GM18907 (cell line): ENCODE data around the gene AEBP1.

ENCODE experiments used
- ATAC-seq: cut with Tn5 transposase; IDR thresholded peaks from one replicate; pipeline ENCODE4 v1.9.1; 2021; ENCODE audit warnings: mild to moderate bottlenecking, moderate library complexity; ENCODE audit not compliant: unreplicated experiment

AEBP1 gene

DNA sequence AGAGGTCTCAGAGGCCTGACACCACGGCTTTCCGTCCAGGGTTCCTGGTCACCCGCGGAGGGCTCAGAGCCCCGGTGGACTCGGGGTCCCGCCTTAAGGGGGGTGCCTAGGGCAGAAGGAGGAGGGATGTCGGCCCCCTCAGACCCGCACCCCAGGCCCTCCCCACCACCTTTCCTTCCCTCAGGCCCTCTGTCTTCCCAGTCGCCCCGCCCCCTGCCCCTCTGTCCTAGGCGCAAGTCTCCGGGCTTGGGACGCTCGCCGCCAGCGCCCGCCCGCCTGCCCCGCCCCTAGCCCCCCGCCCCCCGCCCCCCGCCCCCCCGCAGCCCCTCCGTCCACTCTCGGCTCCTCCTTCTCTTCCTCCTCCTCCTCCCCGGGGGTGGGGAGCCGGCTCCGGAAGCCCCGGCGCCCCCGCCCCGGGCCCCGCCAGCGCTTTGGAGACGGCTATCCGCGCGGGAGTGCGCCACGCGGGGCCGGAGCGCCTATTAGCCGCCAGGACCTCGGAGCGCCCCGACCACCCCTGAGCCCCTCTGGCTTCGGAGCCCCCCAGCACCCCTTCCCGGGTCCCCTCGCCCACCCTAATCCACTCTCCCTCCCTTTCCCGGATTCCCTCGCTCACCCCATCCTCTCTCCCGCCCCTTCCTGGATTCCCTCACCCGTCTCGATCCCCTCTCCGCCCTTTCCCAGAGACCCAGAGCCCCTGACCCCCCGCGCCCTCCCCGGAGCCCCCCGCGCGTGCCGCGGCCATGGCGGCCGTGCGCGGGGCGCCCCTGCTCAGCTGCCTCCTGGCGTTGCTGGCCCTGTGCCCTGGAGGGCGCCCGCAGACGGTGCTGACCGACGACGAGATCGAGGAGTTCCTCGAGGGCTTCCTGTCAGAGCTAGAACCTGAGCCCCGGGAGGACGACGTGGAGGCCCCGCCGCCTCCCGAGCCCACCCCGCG is at the start of gene AEBP1:
TSS of gene AEBP1 (plus strand) at position 423 of the 937 bp plus-strand sequence. CDS start at position 744, 321 bp downstream.
- no peak for ATAC-seq

DNA sequence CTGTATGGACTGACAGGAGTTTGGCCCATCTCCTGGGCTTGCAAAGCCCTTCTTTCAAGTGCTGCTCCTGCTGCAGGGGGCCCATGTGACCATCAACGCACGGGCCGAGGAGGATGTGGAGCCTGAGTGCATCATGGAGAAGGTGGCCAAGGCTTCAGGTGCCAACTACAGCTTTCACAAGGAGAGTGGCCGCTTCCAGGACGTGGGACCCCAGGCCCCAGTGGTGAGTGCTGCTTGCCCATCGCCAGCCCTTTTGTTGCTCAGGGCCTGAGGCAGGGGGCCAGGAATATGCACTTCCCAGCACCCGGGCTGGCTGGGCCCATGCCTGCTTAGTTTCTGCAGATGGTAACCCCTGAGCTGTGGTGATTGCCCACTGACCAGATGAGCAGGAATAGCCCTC is 47.5 kb upstream of the AEBP1 start:
- ATAC-seq = no peak

DNA sequence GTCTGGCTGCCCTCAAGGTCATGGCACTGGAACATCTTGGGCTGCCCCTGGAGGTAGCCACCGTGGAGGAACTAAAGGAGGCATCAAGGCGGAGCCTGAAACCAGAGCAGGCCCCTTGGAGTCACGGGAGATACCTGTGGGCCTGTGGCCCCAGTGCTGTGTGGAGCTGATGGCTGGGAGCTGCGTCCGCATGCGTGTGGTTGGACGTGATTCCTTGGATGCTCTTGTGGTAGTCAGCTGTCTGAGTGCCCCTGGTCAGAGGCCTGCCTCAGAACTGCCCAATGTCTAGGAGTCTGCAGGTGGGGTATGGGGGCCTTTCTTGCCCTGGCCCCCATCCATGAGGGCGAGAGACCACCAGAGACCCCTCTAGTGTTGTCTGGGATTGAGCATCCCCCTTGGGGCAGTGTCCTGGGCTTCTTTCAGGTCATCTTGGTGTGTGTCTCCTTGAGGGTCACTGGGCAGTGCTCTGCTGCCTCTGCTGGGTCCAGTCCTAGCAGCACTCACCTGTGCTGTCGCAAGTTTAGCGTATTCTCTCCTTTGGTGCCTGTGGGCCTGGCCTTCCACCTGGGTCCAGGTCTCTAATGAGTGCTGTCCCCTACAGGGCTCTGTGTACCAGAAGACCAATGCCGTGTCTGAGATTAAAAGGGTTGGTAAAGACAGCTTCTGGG is 46.8 kb upstream of the AEBP1 start:
- ATAC-seq = no peak

DNA sequence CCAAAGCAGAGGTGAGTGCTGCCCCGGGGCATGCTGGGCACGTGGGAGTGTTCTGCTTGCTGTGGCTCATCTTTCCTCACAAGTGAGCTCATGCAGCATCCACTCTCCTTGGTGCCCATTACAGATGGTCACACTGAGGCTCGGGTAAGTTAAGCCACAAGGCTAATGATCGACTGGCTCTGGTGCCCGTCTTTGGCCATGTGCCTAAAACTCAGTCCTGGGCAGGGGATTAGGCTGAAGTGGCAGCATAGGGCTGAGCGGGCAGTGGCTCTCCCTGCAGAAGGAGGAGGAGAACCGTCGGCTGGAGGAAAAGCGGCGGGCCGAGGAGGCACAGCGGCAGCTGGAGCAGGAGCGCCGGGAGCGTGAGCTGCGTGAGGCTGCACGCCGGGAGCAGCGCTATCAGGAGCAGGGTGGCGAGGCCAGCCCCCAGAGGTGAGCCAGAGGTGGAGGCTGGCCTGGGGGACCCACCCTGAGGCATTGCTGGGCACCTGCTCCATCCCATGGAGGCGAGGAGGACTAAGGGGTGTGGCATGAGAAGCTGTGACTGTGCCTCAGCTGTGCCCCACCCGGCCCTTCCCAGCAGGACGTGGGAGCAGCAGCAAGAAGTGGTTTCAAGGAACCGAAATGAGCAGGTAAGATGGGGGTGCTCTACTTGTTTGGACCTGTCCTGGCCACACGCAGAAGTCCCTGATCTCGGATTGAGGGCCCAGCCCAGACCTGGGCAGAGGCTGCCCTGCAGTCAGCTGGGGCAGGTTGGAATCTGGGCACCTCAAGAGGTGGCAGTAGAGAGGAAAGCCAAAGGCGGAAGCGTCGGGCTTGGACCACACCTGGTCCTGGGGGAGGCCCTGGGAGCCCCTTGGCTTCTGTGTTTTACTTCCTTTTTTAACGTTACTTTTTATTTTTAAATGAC is 46.0 kb upstream of the AEBP1 start:
- ATAC-seq = no peak

DNA sequence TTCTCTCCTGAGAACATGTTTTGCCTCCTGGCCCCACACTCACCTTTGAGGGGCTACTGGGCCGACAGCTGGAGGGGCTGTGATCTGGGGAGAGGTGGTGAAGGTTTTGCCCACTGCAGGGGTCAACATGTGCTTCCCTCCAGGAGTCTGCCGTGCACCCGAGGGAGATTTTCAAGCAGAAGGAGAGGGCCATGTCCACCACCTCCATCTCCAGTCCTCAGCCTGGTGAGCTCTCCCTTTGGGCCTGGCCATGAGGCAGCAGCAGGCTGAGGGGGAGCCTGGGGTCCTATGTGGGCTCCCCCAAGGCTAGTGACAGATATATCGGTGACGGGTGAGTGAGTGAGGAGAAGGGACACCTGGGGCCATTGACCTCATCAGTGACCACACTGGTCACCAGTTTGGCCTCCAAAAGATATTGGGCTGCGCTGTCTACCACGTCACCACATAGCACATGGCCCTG is 45.4 kb upstream of the AEBP1 start:
- no peak for ATAC-seq

DNA sequence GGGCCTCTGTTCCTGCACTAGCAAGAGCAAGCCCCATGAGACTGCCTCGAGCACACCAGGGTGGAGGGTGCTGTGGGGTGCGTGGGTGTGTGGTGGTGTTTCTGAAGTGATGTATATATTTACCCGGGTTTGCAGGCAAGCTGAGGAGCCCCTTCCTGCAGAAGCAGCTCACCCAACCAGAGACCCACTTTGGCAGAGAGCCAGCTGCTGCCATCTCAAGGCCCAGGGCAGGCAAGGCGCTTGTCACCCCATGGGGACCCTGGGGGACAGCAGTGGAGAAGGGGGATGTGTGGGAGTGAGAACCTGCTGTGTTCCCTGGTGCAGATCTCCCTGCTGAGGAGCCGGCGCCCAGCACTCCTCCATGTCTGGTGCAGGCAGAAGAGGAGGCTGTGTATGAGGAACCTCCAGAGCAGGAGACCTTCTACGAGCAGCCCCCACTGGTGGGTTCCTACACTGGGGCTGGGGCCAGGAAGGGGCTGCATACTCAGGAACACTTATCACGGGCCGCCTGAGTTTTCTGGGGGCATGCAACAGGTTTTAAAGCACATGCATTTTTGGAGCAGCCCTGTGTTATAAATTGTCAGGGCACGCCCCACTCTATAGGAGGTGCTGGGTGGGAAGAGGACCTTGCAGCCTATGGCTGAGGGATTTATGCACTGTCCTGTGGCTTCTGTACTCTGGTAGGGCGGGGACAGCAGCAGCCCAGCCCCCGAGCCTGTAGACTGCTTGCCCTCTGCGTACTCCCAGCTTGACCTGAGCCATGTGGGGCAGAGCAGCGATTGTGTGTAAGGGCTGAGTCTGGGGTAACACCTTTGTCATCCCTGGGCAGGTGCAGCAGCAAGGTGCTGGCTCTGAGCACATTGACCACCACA is 44.7 kb upstream of the AEBP1 start:
- ATAC-seq = no peak

DNA sequence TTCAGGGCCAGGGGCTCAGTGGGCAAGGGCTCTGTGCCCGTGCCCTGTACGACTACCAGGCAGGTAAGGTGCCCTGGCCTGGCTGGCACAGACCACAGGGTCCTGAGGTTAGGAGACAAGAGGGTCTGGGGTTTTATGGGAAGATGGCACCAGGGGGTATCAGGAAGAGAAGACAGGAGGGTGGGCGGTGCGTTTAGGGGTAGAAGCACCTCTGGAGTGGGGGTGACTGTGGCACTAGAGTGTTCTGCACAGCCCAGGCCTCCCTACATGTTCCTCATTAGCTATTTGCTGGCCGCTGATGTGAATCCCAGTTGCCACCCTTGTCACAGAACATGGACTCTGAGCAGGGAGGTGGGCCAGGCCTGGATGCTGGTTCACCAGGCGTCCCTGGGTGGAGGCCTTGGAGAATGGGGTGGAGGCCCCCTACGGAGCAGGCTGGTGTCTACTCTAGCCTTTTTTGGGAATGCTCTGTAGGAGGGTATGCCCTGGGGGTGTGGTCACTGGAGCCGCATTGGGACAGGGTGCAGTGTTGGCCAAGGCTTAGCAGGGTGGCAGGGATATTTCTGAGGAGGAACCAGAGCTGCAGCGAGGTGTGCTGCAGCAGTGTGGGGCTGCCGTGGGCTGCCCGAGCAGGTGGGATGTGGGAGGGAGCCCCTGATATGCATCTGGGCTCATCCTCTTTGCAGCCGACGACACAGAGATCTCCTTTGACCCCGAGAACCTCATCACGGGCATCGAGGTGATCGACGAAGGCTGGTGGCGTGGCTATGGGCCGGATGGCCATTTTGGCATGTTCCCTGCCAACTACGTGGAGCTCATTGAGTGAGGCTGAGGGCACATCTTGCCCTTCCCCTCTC is 43.8 kb upstream of the AEBP1 start:
- no peak for ATAC-seq

DNA sequence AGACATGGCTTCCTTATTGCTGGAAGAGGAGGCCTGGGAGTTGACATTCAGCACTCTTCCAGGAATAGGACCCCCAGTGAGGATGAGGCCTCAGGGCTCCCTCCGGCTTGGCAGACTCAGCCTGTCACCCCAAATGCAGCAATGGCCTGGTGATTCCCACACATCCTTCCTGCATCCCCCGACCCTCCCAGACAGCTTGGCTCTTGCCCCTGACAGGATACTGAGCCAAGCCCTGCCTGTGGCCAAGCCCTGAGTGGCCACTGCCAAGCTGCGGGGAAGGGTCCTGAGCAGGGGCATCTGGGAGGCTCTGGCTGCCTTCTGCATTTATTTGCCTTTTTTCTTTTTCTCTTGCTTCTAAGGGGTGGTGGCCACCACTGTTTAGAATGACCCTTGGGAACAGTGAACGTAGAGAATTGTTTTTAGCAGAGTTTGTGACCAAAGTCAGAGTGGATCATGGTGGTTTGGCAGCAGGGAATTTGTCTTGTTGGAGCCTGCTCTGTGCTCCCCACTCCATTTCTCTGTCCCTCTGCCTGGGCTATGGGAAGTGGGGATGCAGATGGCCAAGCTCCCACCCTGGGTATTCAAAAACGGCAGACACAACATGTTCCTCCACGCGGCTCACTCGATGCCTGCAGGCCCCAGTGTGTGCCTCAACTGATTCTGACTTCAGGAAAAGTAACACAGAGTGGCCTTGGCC is 43.0 kb upstream of the AEBP1 start:
- ATAC-seq = no peak

DNA sequence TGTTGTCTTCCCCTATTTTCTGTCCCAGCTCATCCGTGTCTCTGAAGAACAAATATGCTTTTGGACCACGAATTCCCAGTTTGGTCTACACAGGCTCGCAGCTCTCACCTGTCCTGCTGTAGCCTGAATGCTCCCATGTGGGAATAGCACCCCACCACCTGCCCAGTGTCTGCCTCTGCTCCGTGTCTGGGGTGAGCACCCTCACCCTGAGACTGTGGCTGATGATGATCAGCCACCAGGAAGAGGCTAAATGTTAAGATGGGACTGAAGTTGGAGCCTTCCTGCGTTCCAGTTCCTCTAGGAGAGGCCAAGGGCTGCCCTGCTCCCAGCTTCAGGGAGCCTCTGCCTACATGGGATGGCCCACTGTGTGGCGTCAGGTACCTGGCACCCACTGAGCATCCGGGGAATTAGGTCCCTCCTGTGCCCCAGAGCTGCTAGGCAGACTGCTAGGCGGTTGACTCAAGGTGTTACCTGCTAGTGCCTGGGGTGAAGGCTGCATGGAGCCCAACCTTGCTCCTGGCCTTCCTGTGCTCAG is 42.4 kb upstream of the AEBP1 start:
- no peak for ATAC-seq

DNA sequence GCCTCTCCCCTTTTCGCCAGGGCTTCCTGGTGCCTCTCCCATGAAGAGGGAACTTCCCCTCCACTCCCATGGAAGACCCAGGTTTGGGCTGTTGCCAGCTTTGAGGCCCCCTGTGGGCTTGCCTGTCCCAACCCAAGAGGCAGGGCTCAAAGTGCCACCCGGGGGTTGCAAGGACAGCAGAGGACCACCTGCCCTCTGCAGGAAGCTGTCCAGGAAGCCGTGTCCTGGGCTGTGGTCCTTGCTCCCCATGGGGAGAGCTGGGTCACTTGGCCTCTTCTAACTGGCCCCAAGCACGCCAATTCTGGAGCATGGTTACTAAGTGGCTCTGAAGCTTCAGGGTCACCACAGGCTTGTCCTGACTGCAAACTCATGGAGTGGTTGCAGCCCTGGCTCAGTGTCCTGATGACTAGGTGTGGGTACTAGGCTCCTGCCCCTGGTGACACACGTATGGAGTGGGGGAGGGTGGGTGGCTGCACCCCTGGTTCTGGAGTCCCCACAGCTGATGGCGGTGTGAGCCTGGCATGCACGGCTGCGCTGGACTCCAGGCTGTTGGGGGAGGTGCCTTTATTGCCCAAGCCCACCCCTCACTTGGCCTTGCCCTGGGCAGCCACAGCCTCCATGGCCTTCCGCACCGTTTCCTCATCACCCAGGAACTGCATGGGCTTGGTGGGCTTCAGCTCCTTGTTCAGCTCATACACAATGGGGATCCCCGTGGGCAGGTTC is 41.8 kb upstream of the AEBP1 start:
- no peak for ATAC-seq

DNA sequence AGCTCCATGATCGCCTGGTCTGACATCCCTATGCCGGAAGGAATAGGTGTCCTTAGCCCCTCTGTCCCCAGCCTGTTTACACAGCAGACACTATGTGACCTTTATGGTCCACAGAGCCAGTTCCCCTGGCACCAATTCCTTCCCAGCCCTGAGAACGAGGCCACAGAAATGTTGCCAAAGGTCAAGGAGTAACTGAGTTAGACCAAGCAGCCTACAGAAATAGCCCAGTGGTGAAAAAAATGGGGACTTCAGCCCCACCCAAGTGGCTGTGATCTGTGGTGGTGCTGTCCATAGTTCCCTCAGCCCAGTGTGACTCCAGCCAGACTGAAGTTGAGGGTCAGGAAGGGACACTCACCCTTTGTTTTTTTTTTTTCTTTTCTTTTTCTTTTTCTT is 41.2 kb upstream of the AEBP1 start:
- no peak for ATAC-seq

DNA sequence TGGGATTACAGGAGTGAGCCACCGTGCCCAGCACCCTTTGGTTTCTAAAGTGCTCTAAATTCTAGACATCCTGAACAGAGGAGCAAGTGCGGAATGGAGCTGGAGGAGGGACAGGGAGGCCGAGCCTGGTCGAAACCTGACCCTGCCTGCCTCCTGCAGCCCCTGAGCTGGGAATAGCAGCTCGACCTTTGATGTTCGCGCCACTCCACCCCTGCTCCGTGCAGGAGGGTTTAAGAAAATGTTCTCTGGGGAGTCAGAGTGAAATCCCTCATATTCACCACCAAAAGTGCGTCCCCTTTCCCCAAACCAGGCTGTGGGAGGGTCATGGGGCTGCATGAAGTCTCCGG is 40.6 kb upstream of the AEBP1 start:
- ATAC-seq = no peak

DNA sequence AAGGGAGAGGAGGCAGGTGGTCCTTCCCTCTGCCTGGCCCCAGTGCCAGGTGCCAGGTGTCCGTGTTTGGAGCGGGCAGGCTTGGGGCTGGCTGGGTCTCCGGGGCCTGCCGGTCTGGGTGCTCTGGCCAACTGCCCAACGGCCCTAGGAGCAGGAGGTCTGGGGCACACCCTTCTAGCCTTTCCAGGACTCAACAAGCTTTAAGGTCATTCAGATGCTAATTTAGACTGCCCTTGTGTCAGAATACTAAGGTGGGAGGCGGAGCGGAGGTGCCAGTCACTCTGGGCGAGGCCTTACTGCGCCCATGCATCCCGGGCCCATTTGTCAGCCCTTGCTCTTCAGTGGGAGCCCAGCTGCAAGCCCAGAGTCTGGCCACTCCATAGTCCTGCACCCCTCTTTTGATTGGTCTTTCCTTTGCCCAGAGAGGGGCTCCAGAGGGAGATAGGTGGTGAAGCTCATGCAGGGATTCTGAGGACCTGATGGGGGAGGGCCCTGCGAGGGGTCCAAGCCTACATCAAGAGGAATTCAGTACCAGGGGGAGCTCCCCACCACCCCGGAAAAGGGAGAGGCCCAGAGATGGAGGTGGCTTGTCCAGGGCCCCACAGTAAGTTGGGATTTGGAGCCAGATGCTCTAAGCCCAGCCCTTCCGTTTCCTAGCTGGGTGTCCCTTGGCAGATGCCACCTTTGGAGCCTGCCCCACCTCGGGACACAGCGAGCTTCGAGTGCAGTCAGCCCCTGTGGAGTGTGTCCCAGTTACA is 40.1 kb upstream of the AEBP1 start:
- no peak for ATAC-seq

DNA sequence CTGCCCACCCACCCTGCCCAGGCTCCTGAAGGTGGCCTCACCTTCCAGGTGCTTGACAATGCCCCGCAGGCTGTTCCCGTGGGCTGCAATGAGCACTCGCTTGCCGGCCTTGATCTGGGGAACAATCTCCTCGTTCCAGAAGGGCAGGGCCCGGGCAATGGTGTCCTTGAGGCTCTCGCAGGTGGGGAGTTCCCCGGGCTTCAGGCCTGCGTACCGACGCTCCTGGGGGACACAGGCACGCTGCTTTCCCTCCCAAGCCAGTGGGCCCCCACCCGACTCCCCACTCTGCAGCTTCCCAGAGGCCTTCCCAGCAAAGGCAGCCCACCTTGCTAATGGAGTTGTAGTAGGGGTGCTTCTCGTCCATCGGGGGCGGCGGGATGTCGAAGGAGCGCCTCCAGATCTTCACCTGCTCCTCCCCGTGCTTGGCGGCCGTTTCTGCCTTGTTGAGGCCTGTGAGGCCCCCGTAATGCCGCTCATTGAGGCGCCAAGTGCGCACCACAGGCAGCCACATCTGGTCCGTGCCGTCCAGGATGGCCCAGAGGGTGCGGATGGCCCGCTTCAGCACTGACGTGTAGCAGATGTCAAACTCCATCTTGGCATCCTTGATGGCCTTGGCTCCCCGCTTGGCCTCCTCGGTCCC is 39.2 kb upstream of the AEBP1 start:
- ATAC-seq = no peak

DNA sequence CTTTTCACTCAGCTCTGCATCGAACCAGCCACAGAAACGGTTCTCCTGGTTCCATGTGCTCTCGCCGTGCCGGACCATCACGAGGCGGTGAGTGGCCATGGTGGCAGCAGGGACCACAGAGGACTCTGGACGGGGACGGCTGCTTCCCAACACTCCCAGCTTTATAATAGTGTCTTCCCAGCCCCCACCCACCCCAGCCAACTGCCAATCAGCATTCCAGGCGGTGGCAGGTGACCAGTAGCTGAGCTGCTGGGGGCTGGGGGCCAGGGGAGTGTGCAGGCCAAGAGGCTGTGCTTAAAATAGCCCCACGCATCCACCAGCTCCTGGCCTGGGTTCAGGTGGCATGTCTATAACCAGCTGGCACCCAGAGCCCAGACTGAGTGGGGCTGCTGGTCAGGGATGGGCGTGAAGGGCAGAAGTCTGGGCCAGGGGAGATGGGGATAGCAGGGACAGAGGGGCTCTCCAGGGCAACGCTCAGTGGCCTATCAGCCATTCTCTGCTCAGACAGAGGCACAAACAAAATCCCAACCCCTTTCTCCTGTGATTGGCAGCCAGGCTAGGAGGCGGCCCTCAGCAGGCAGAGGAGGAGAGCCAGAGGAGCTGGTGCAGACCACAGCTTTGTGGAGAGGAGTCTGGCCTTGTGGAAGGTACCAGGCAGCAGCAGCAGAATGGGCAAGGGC is 38.6 kb upstream of the AEBP1 start, which contains the start of gene PGAM2:
TSS of gene PGAM2 (minus strand) at position 137 of the 680 bp plus-strand sequence. CDS start at position 99, 38 bp downstream.
- no peak for ATAC-seq

DNA sequence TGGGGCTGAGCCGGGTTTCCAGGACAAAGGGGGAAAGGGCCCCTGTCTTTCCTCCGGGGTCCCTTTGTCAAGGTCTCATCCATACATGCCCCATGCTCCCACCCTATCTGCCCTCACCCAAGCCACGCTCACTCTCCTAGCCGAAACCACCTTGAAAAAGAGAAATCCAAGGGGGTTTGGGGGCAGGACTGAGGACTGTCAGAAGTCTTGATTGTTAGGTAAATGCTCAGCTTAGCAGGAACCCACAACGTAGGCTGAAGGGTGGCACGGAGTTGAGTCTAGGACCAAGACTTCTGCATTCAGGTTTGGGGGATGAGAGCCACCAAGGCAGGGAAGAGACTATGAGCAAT is 38.1 kb upstream of the AEBP1 start:
- no peak for ATAC-seq
